Adrenal gland (tissue), 12 donors: ENCODE measurements around the gene IL36G. TPM values are rescaled to one million over a fixed set of nuclear protein-coding genes. Genes with fewer than 3 reads are reported as not detected.

Experiments
- DNase-seq, 7 donors: peaks; one replicate each; pipeline ENCODE4 v3.0.0-alpha.2; 2019 to 2020
- H3K27ac ChIP-seq, 5 donors: fragments of 200-600 bp; sonication (generic) in 4 of 5; 1 replicate in 3 of 5; 2 replicates in 2 of 5; pipeline versions ENCODE4 v1.5.1 to v1.8.0; 2016 to 2020; ENCODE audit warnings: mild to moderate bottlenecking in 1 of 5
- H3K27me3 ChIP-seq: fragments of 200-600 bp; 2 replicates; pipeline ENCODE4 v1.8.0; 2021
- H3K36me3 ChIP-seq, 2 donors: fragments of 200-600 bp; replicated peaks in 1 of 2; 1 replicate in 1 of 2; 2 replicates in 1 of 2; pipeline versions ENCODE4 v1.5.1 to v1.8.0; 2018 to 2022
- H3K4me1 ChIP-seq, 2 donors: fragments of 200-600 bp; replicated peaks in 1 of 2; 1 replicate in 1 of 2; 2 replicates in 1 of 2; pipeline versions ENCODE4 v1.5.1 to v1.8.0; 2018 to 2021
- H3K4me3 ChIP-seq, 4 donors: fragments of 200-600 bp; sonication (generic) in 3 of 4; one replicate each; pipeline ENCODE4 v1.5.1; 2016 to 2018
- H3K9me3 ChIP-seq, 3 donors: fragments of 200-600 bp; sonication (generic) in 1 of 3; replicated peaks in 1 of 3; 1 replicate in 2 of 3; 2 replicates in 1 of 3; pipeline versions ENCODE4 v1.5.1 to v1.8.0; 2016 to 2021
- CTCF ChIP-seq, 6 experiments: fragments of 450-650 bp in 4 of 6; fragments of 200-600 bp in 2 of 6; sonication (generic) in 1 of 6; IDR thresholded peaks; 1 replicate in 5 of 6; 2 replicates in 1 of 6; pipeline versions ENCODE4 v1.5.1 to v1.8.0; 2016 to 2021; ENCODE audit warnings: antibody characterized with exemption in 6 of 6, mild to moderate bottlenecking in 2 of 6, moderate library complexity in 1 of 6
- POLR2A ChIP-seq, 2 donors: fragments of 450-650 bp; IDR thresholded peaks; one replicate each; pipeline ENCODE4 v1.6.1; 2017; ENCODE audit warnings: antibody characterized with exemption in 2 of 2, mild to moderate bottlenecking in 2 of 2, moderate library complexity in 1 of 2
- WGBS, 4 donors: extraction: QIAGEN DNeasy Blood & Tissue Kit in 2 of 4; methylation state at CpG; one replicate each; pipeline versions ENCODE4 v1.1.5 to v1.1.7; 2013 to 2017; 5-methylcytosine and 5-hydroxymethylcytosine counted together
- intact Hi-C, 2 donors: fragments of 100-400 bp; cut with DNase I; formaldehyde crosslinking; loops; one replicate each; pipeline versions ENCODE4 v1.14.1 to v1.15.0; 2022 to 2023
- polyA plus RNA-seq, 3 donors: library from polyadenylated mRNA; stranded (reverse); fragments of 200-250 nt in 2 of 3; fragments of 350-450 nt in 1 of 3; fragmentation: Illumina TruSeq in 1 of 3; extraction: RNeasy Lipid Tissue Mini Kit (QIAGEN cat#74804) in 1 of 3; gene quantifications; one replicate each; pipeline ENCODE4 v1.2.3, GENCODE V29; 2013 to 2014
- total RNA-seq, 9 donors: library from RNA; depleted of rRNA in 4 of 9; stranded (reverse); fragments of >200 nt in 4 of 9; fragments of 120-200 nt in 1 of 9; fragmentation: NEBNext Ultra II Directional in 1 of 9; extraction: Animal tissue kit (Norgen Biotek cat#: 25700) in 1 of 9; gene quantifications; one replicate each; pipeline versions ENCODE4 v1.1.0 to v1.2.4, GENCODE V29; 2013 to 2023
- donor health status: healthy with polysubstance abuse.
- donor health status: Bipolar disorder and iron deficiency.
- donor health status: DM: yes; HTN: yes; CAD: no.
- donor health status: DM: no; HTN: no; CAD: no.
- donor health status: DM: no; HTN: no; CAD: no.
- donor health status: DM: yes; HTN: yes; CAD: no.

The IL36G gene
- total and polyA plus RNA-seq, 12 donors: 0.28 TPM; not detected in 11

- 67 to 86% (median 76%) methylated on average over 3 of the region's 3 CpGs for WGBS, 4 donors
- Histone ChIP-seq H3K36me3 (no peaks in the 10 kb centered on the region), H3K27ac (no peak overlapping the region), H3K9me3 (peaks cover 0 to 8% (median 6%) of the 10 kb centered on the region in 3 donors), H3K4me3 (no peak overlapping the region), H3K27me3 (no peaks in the 10 kb centered on the region), H3K4me1 (no peaks in the 10 kb centered on the region)
- intact Hi-C loops: no loop called here
- TF ChIP-seq POLR2A (IDR thresholded peaks at IDR 0.05) (no peak), CTCF (IDR thresholded peaks at IDR 0.05) (no peak)
- DNase-seq: no peak
These were observed 11.8 kb downstream of the IL36G start for GRCh38 chr2:112989611-112990010.

- Histone ChIP-seq H3K4me1 (no peaks in the 10 kb centered on the region), H3K27ac (no peak overlapping the region), H3K4me3 (no peak overlapping the region), H3K27me3 (no peaks in the 10 kb centered on the region), H3K36me3 (no peaks in the 10 kb centered on the region), H3K9me3 (peaks cover 0 to 8% (median 6%) of the 10 kb centered on the region in 3 donors)
- TF ChIP-seq CTCF (IDR thresholded peaks at IDR 0.05): no peak
- no peak for TF ChIP-seq POLR2A (IDR thresholded peaks at IDR 0.05)
- intact Hi-C loops: no loop called here
- DNase-seq: no peak
These were observed 16.0 kb downstream of the IL36G start for GRCh38 chr2:112993831-112994230.

- no peak for TF ChIP-seq POLR2A (IDR thresholded peaks at IDR 0.05)
- no peak for TF ChIP-seq CTCF (IDR thresholded peaks at IDR 0.05)
- Histone ChIP-seq H3K36me3 (no peaks in the 10 kb centered on the region), H3K4me1 (no peaks in the 10 kb centered on the region), H3K27me3 (no peaks in the 10 kb centered on the region), H3K9me3 (peaks cover 0 to 8% (median 6%) of the 10 kb centered on the region in 3 donors), H3K4me3 (no peak overlapping the region), H3K27ac (no peak overlapping the region)
- WGBS, 4 donors: 81 to 85% (median 83%) methylated on average over 2 of the region's 2 CpGs
- DNase-seq: no peak
- intact Hi-C loops: no loop called here
These were observed 16.8 kb downstream of the IL36G start for GRCh38 chr2:112994648-112995047.

- intact Hi-C loops: no loop called here
- Histone ChIP-seq H3K4me3 (no peak overlapping the region), H3K36me3 (no peaks in the 10 kb centered on the region), H3K27me3 (no peaks in the 10 kb centered on the region), H3K27ac (no peak overlapping the region), H3K9me3 (peaks cover 0 to 13% (median 4%) of the 10 kb centered on the region in 3 donors), H3K4me1 (no peaks in the 10 kb centered on the region)
- no peak for TF ChIP-seq CTCF (IDR thresholded peaks at IDR 0.05)
- TF ChIP-seq POLR2A (IDR thresholded peaks at IDR 0.05): no peak
- no peak for DNase-seq
- 78 to 85% (median 82%) methylated on average over 14 of the region's 14 CpGs for WGBS, 4 donors
These were observed 17.6 kb downstream of the IL36G start for GRCh38 chr2:112995346-112995920.
